Ectodermal cell (in vitro differentiated cells): ENCODE measurements around the gene FGF5.
"Not testable (repeated sequence)": the region's sequence is repeated elsewhere in the genome, so short reads cannot be mapped to it uniquely, and the experiment has no call there.

ENCODE experiments used
- H3K27ac ChIP-seq: 2 replicates; pipeline ENCODE4 v1.7.0; 2013; ENCODE audit warnings: mild to moderate bottlenecking, low read depth, low read length; ENCODE audit not compliant: insufficient read depth, poor library complexity, severe bottlenecking
- H3K27me3 ChIP-seq: 2 replicates; pipeline ENCODE4 v1.7.0; 2013; ENCODE audit warnings: mild to moderate bottlenecking, low read length; ENCODE audit not compliant: insufficient read depth, control insufficient read depth, poor library complexity, severe bottlenecking
- H3K36me3 ChIP-seq: one replicate; pipeline ENCODE4 v1.7.0; 2013; ENCODE audit warnings: low read length; ENCODE audit not compliant: control insufficient read depth, insufficient read depth
- H3K4me1 ChIP-seq: one replicate; pipeline ENCODE4 v1.7.0; 2013; ENCODE audit warnings: low read length; ENCODE audit not compliant: control insufficient read depth, insufficient read depth
- H3K4me3 ChIP-seq: 2 replicates; pipeline ENCODE4 v1.7.0; 2013; ENCODE audit warnings: low read depth, low read length, control low read depth; ENCODE audit not compliant: insufficient read depth
- H3K9me3 ChIP-seq: 2 replicates; pipeline ENCODE4 v1.7.0; 2013; ENCODE audit warnings: mild to moderate bottlenecking, low read length, moderate library complexity; ENCODE audit not compliant: control insufficient read depth
- WGBS, 2 experiments: methylation state at CpG; one replicate each; pipeline ENCODE4 v1.1.7; 2013; ENCODE audit warnings: missing lambda C conversion rate in 2 of 2; 5-methylcytosine and 5-hydroxymethylcytosine counted together

FGF5 gene

GRCh38 chr4:80232707-80233370 lies 33.6 kb upstream of the FGF5 start:
- H3K36me3 ChIP-seq, result no peaks in the 10 kb centered on the region
- H3K9me3 ChIP-seq, result no peaks in the 10 kb centered on the region
- H3K4me1 ChIP-seq, result no peaks in the 10 kb centered on the region
- H3K27me3 ChIP-seq, result peaks cover 13% of the 10 kb centered on the region
- WGBS, 2 experiments, result 82 to 95% methylated on average over 1 to 2 of the region's 2 CpGs
- no peak overlapping the region for H3K27ac ChIP-seq
- H3K4me3 ChIP-seq, result no peak overlapping the region

- Histone ChIP-seq H3K36me3 (no peaks in the 10 kb centered on the region), H3K4me1 (no peaks in the 10 kb centered on the region), H3K4me3 (no peak overlapping the region), H3K27me3 (peaks cover 10% of the 10 kb centered on the region), H3K9me3 (no peaks in the 10 kb centered on the region), H3K27ac (no peak overlapping the region)
- WGBS, 2 experiments, result 84 to 90% methylated on average over 3 to 4 of the region's 4 CpGs
Observed at GRCh38 chr4:80233390-80233789, 33.1 kb upstream of the FGF5 start.

- no peaks in the 10 kb centered on the region for H3K36me3 ChIP-seq
- H3K9me3 ChIP-seq, result no peaks in the 10 kb centered on the region
- WGBS, 2 experiments, result 100% methylated on average over 1 of the region's 1 CpG
- H3K4me3 ChIP-seq, result no peak overlapping the region
- H3K27me3 ChIP-seq, result peaks cover 4% of the 10 kb centered on the region
- H3K27ac ChIP-seq, result no peak overlapping the region
- H3K4me1 ChIP-seq, result no peaks in the 10 kb centered on the region
Observed at GRCh38 chr4:80235451-80235850, 31.0 kb upstream of the FGF5 start.

GRCh38 chr4:80237992-80238391 lies 28.5 kb upstream of the FGF5 start:
- no peaks in the 10 kb centered on the region for H3K36me3 ChIP-seq
- WGBS, 2 experiments, result 84 to 97% methylated on average over 6 of the region's 6 CpGs
- no peak overlapping the region for H3K27ac ChIP-seq
- no peaks in the 10 kb centered on the region for H3K4me1 ChIP-seq
- H3K4me3 ChIP-seq, result no peak overlapping the region
- no peaks in the 10 kb centered on the region for H3K9me3 ChIP-seq
- peaks cover 4% of the 10 kb centered on the region for H3K27me3 ChIP-seq

- Histone ChIP-seq H3K36me3 (no peaks in the 10 kb centered on the region), H3K27ac (no peak overlapping the region), H3K4me3 (no peak overlapping the region), H3K4me1 (no peaks in the 10 kb centered on the region), H3K27me3 (no peaks in the 10 kb centered on the region), H3K9me3 (no peaks in the 10 kb centered on the region)
- 89 to 95% methylated on average over 3 of the region's 3 CpGs for WGBS, 2 experiments
Observed at GRCh38 chr4:80239480-80240150, 26.8 kb upstream of the FGF5 start.

GRCh38 chr4:80240976-80241375 lies 25.5 kb upstream of the FGF5 start:
- Histone ChIP-seq H3K36me3 (no peaks in the 10 kb centered on the region), H3K27ac (no peak overlapping the region), H3K4me3 (no peak overlapping the region), H3K27me3 (no peaks in the 10 kb centered on the region), H3K9me3 (no peaks in the 10 kb centered on the region), H3K4me1 (no peaks in the 10 kb centered on the region)

GRCh38 chr4:80243274-80244018 lies 23.0 kb upstream of the FGF5 start:
- H3K4me1 ChIP-seq, result no peaks in the 10 kb centered on the region
- H3K4me3 ChIP-seq, result no peak overlapping the region
- WGBS, 2 experiments, result 74 to 75% methylated on average over 6 of the region's 6 CpGs
- no peaks in the 10 kb centered on the region for H3K9me3 ChIP-seq
- no peak overlapping the region for H3K27ac ChIP-seq
- H3K36me3 ChIP-seq, result no peaks in the 10 kb centered on the region
- no peaks in the 10 kb centered on the region for H3K27me3 ChIP-seq

- not testable (repeated sequence) for H3K4me3 ChIP-seq, H3K4me1 ChIP-seq, H3K27ac ChIP-seq, H3K27me3 ChIP-seq, H3K9me3 ChIP-seq, H3K36me3 ChIP-seq
- 76 to 86% methylated on average over 1 of the region's 1 CpG for WGBS, 2 experiments
Observed at GRCh38 chr4:80247484-80247883, 19.0 kb upstream of the FGF5 start.

GRCh38 chr4:80249144-80249543 lies 17.3 kb upstream of the FGF5 start:
- Histone ChIP-seq H3K27me3 (no peaks in the 10 kb centered on the region), H3K36me3 (no peaks in the 10 kb centered on the region), H3K4me1 (no peaks in the 10 kb centered on the region), H3K4me3 (no peak overlapping the region), H3K27ac (no peak overlapping the region), H3K9me3 (no peaks in the 10 kb centered on the region)
- 94% methylated on average over 1 of the region's 1 CpG for WGBS, 2 experiments

GRCh38 chr4:80252427-80252826 lies 14.0 kb upstream of the FGF5 start:
- peaks cover 4% of the 10 kb centered on the region for H3K27me3 ChIP-seq
- no peaks in the 10 kb centered on the region for H3K36me3 ChIP-seq
- no peaks in the 10 kb centered on the region for H3K9me3 ChIP-seq
- no peak overlapping the region for H3K4me3 ChIP-seq
- H3K27ac ChIP-seq, result no peak overlapping the region
- H3K4me1 ChIP-seq, result no peaks in the 10 kb centered on the region
